Keratinocyte (primary cell): ENCODE results near the gene TOGARAM1. TPM values are rescaled to one million over a fixed set of nuclear protein-coding genes. Genes with fewer than 3 reads are reported as not detected.

ENCODE experiments used
- DNase-seq: peaks from one replicate; pipeline ENCODE4 v3.0.0-alpha.2; 2011; ENCODE audit warnings: low read depth, missing footprints, low spot score
- FAIRE-seq: peaks from 2 replicates; lab custom pipeline; 2011; peaks lifted over from hg19 to GRCh38; lab: Jason Lieb, UNC
- H2AFZ ChIP-seq: 2 replicates; pipeline ENCODE4 v1.6.0; 2012; ENCODE audit warnings: low read length, control low read depth, inconsistent platforms; ENCODE audit not compliant: control insufficient read depth
- H3K27ac ChIP-seq: 2 replicates; pipeline ENCODE4 v1.5.1; 2011; ENCODE audit warnings: low read length; ENCODE audit not compliant: control insufficient read depth, insufficient read depth
- H3K27me3 ChIP-seq: 3 replicates; pipeline ENCODE4 v1.6.0; 2011; ENCODE audit warnings: low read length; ENCODE audit not compliant: control insufficient read depth, insufficient read depth; ENCODE audit errors: extremely low read depth
- H3K36me3 ChIP-seq, 2 experiments: 2 replicates in 1 of 2; 3 replicates in 1 of 2; pipeline ENCODE4 v1.5.1; 2011; ENCODE audit warnings: low read length in 2 of 2, mild to moderate bottlenecking in 1 of 2; ENCODE audit not compliant: control insufficient read depth in 2 of 2, insufficient read depth in 2 of 2; ENCODE audit errors: extremely low read depth in 1 of 2
- H3K4me1 ChIP-seq: 3 replicates; pipeline ENCODE4 v1.5.1; 2011; ENCODE audit warnings: low read length; ENCODE audit not compliant: control insufficient read depth, insufficient read depth; ENCODE audit errors: extremely low read depth
- H3K4me2 ChIP-seq: 3 replicates; pipeline ENCODE4 v1.6.0; 2011; ENCODE audit warnings: low read depth, low read length; ENCODE audit not compliant: control insufficient read depth, insufficient read depth; ENCODE audit errors: extremely low read depth
- H3K4me3 ChIP-seq, 3 experiments: fragments of 200-600 bp in 1 of 3; sonication (generic) in 1 of 3; 2 replicates in 2 of 3; 3 replicates in 1 of 3; pipeline ENCODE4 v1.5.1; 2011 to 2016; ENCODE audit warnings: low read length in 3 of 3, mild to moderate bottlenecking in 3 of 3, control low read depth in 2 of 3, inconsistent platforms in 1 of 3, low read depth in 1 of 3, mixed read lengths in 1 of 3, mixed run types in 1 of 3, moderate library complexity in 1 of 3; ENCODE audit not compliant: control insufficient read depth in 2 of 3, insufficient read depth in 2 of 3; ENCODE audit errors: extremely low read depth in 1 of 3
- H3K79me2 ChIP-seq: 2 replicates; pipeline ENCODE4 v1.6.0; 2012; ENCODE audit warnings: low read length; ENCODE audit not compliant: control insufficient read depth, insufficient read depth
- H3K9ac ChIP-seq: 3 replicates; pipeline ENCODE4 v1.6.0; 2011; ENCODE audit warnings: low read length; ENCODE audit not compliant: control insufficient read depth, insufficient read depth; ENCODE audit errors: extremely low read depth
- H3K9me1 ChIP-seq: 3 replicates; pipeline ENCODE4 v1.6.0; 2011; ENCODE audit warnings: low read length; ENCODE audit not compliant: control insufficient read depth, insufficient read depth; ENCODE audit errors: extremely low read depth
- H3K9me3 ChIP-seq: 2 replicates; pipeline ENCODE4 v1.5.1; 2012; ENCODE audit warnings: low read depth, low read length; ENCODE audit not compliant: control insufficient read depth
- H4K20me1 ChIP-seq: 3 replicates; pipeline ENCODE4 v1.6.0; 2011; ENCODE audit warnings: low read length; ENCODE audit not compliant: control insufficient read depth, insufficient read depth; ENCODE audit errors: extremely low read depth
- CTCF ChIP-seq, 3 experiments: IDR thresholded peaks in 1 of 3; conservative IDR thresholded peaks in 1 of 3; optimal IDR thresholded peaks in 1 of 3; 2 replicates in 2 of 3; 3 replicates in 1 of 3; pipeline versions ENCODE3 to v1.5.1; 2011; ENCODE audit warnings: low read length in 3 of 3, mild to moderate bottlenecking in 3 of 3, moderate library complexity in 2 of 3, control low read depth in 1 of 3, inconsistent platforms in 1 of 3; ENCODE audit not compliant: insufficient read depth in 2 of 3; ENCODE audit errors: extremely low read depth in 1 of 3
- EZH2 ChIP-seq: IDR thresholded peaks from one replicate; pipeline ENCODE4 v1.6.1; 2012; ENCODE audit warnings: inconsistent platforms, mild to moderate bottlenecking, low read length, moderate library complexity
- dilution Hi-C: fragments of 300-500 bp; cut with MboI; formaldehyde crosslinking; loops from one replicate; pipeline ENCODE4 v1.7.0; 2020; ENCODE audit warnings: low sequenced_read_pairs; ENCODE audit not compliant: extremely low pct_ligation_motif_present
- polyA plus RNA-seq, 5 experiments: library from polyadenylated mRNA; depleted of rRNA in 3 of 5; stranded (reverse) in 3 of 5; stranded (forward) in 1 of 5; unstranded in 1 of 5; fragments of >200 nt; gene quantifications; 1 replicate in 1 of 5; 2 replicates in 3 of 5; 3 replicates in 1 of 5; pipeline versions ENCODE4 v1.2.1 to v1.2.3, GENCODE V29; 2011 to 2012; ENCODE audit warnings: missing spikeins in 2 of 5, low read depth in 1 of 5, low replicate concordance in 1 of 5

TOGARAM1 gene
- polyA plus RNA-seq, 1 donor (not counting 4 experiments of a cell fraction or from before 2014, with no cell fraction given) = 8.2 TPM

GRCh38 chr14:44937547-44937946, 24.4 kb upstream of the TOGARAM1 start:
- H3K9me1 ChIP-seq = no peaks in the 10 kb centered on the region
- H3K27ac ChIP-seq = no peak overlapping the region
- no peak overlapping the region for H3K4me3 ChIP-seq
- H3K9ac ChIP-seq = no peak overlapping the region
- no peak overlapping the region for H3K4me2 ChIP-seq
- H3K79me2 ChIP-seq = no peaks in the 10 kb centered on the region
- H4K20me1 ChIP-seq = no peaks in the 10 kb centered on the region
- no peak overlapping the region for H2AFZ ChIP-seq
- DNase-seq = no peak
- H3K36me3 ChIP-seq = peaks cover 0 to 3% of the 10 kb centered on the region in 2 experiments
- TF ChIP-seq CTCF (optimal IDR thresholded peaks at IDR 0.05 in 1 of 3, IDR thresholded peaks at IDR 0.05 in 1 of 3, conservative IDR thresholded peaks at IDR 0.05 in 1 of 3; ENCODE audit: extremely low read depth in 1 of 3, insufficient read depth in 2 of 3, low read length in 3 of 3) (no peak), EZH2 (no peak)
- FAIRE-seq = no peak
- H3K4me1 ChIP-seq = no peaks in the 10 kb centered on the region
- no peaks in the 10 kb centered on the region for H3K9me3 ChIP-seq
- no peaks in the 10 kb centered on the region for H3K27me3 ChIP-seq
- dilution Hi-C loops = no loop called here

- no peaks in the 10 kb centered on the region for H3K9me1 ChIP-seq
Observed at GRCh38 chr14:44940211-44940610, 21.8 kb upstream of the TOGARAM1 start.

More at GRCh38 chr14:44940211-44940610, 21.8 kb upstream of the TOGARAM1 start:
- TF ChIP-seq EZH2 (no peak), CTCF (optimal IDR thresholded peaks at IDR 0.05 in 1 of 3, IDR thresholded peaks at IDR 0.05 in 1 of 3, conservative IDR thresholded peaks at IDR 0.05 in 1 of 3; ENCODE audit: extremely low read depth in 1 of 3, insufficient read depth in 2 of 3, low read length in 3 of 3) (no peak)
- Histone ChIP-seq H3K4me3 (no peak overlapping the region), H3K9ac (no peak overlapping the region), H3K9me3 (no peaks in the 10 kb centered on the region), H3K4me1 (no peaks in the 10 kb centered on the region), H3K79me2 (no peaks in the 10 kb centered on the region), H3K27me3 (no peaks in the 10 kb centered on the region), H3K27ac (no peak overlapping the region), H4K20me1 (no peaks in the 10 kb centered on the region), H3K36me3 (peaks cover 4 to 5% of the 10 kb centered on the region in 2 experiments), H3K4me2 (no peak overlapping the region), H2AFZ (no peak overlapping the region)
- no peak for FAIRE-seq
- dilution Hi-C loops = no loop called here
- DNase-seq = no peak
